Caco-2 (cell line): ENCODE measurements around the gene LPCAT4. TPM values are rescaled to one million over a fixed set of nuclear protein-coding genes. Genes with fewer than 3 reads are reported as not detected.
"Not testable (repeated sequence)": the region's sequence is repeated elsewhere in the genome, so short reads cannot be mapped to it uniquely, and the experiment has no call there.

Experiments used
- BruUV-seq: library from RNA; stranded (reverse); fragments of 400-500 nt; replicated peaks from 2 replicates; lab custom pipeline; 2021; lab: Mats Ljungman, UMichigan
- CTCF ChIA-PET: fragments of 300-600 bp; sonication (Branson Sonifier 250); formaldehyde crosslinking; loops from one replicate; lab custom pipeline; 2022; ENCODE audit warnings: antibody characterized with exemption; lab: Charles Lee
- POLR2A ChIA-PET: fragments of 300-600 bp; sonication (Branson Sonifier 250); formaldehyde crosslinking; loops from one replicate; lab custom pipeline; 2022; ENCODE audit warnings: antibody characterized with exemption; lab: Charles Lee
- DNase-seq, 2 experiments: peaks; one replicate each; pipeline versions ENCODE4 v3.0.0 to v3.0.0-alpha.2; 2020 to 2022
- H3K27me3 ChIP-seq: replicated peaks from 2 replicates; pipeline ENCODE4 v1.6.0; 2011; ENCODE audit warnings: low read length; ENCODE audit not compliant: control insufficient read depth, insufficient read depth
- H3K36me3 ChIP-seq: 2 replicates; pipeline ENCODE4 v1.5.1; 2011; ENCODE audit warnings: low read length; ENCODE audit not compliant: control insufficient read depth, insufficient read depth
- H3K4me1 ChIP-seq: fragments of 250-450 bp; sonication (Bioruptor Pico); 2 replicates; pipeline ENCODE4 v1.5.1; 2020; ENCODE audit warnings: mild to moderate bottlenecking
- H3K4me3 ChIP-seq: 2 replicates; pipeline ENCODE4 v1.5.1; 2011; ENCODE audit warnings: low read depth, mild to moderate bottlenecking, control low read depth, low read length
- H3K9me3 ChIP-seq: fragments of 250-450 bp; sonication (Bioruptor Pico); 2 replicates; pipeline ENCODE4 v1.5.1; 2020; ENCODE audit warnings: mild to moderate bottlenecking, moderate library complexity
- H3K27ac Mint-ChIP-seq: one replicate; pipeline ENCODE4 v1.8.0; 2022; ENCODE audit warnings: mixed read lengths; ENCODE audit not compliant: unreplicated experiment
- H3K27me3 Mint-ChIP-seq: one replicate; pipeline ENCODE4 v1.8.0; 2022; ENCODE audit warnings: mixed read lengths; ENCODE audit not compliant: insufficient read depth, unreplicated experiment
- H3K36me3 Mint-ChIP-seq: one replicate; pipeline ENCODE4 v1.8.0; 2022; ENCODE audit warnings: mild to moderate bottlenecking, mixed read lengths; ENCODE audit not compliant: insufficient read depth, unreplicated experiment
- H3K4me1 Mint-ChIP-seq: one replicate; pipeline ENCODE4 v1.8.0; 2022; ENCODE audit warnings: low read depth, mixed read lengths; ENCODE audit not compliant: unreplicated experiment
- H3K4me3 Mint-ChIP-seq: one replicate; pipeline ENCODE4 v1.8.0; 2022; ENCODE audit warnings: mild to moderate bottlenecking, moderate library complexity, mixed read lengths; ENCODE audit not compliant: unreplicated experiment
- H3K9me3 Mint-ChIP-seq: one replicate; pipeline ENCODE4 v1.8.0; 2022; ENCODE audit warnings: mixed read lengths; ENCODE audit not compliant: unreplicated experiment
- intact Hi-C: fragments of 100-400 bp; cut with micrococcal nuclease; formaldehyde crosslinking; loops from one replicate; pipeline ENCODE4 v1.10.0; 2022; ENCODE audit not compliant: unreplicated experiment
- total RNA-seq: library from RNA; stranded (reverse); gene quantifications from 2 replicates; pipeline ENCODE4 v1.2.3, GENCODE V29; 2022

LPCAT4 gene
- total RNA-seq, 1 experiment from 2014 or later = 37.9 TPM

GRCh38 chr15:34397637-34398259 is 30.8 kb upstream of the LPCAT4 start:
- CTCF ChIA-PET, H3K9me3 ChIP-seq, H3K9me3 Mint-ChIP-seq, BruUV-seq, H3K4me1 ChIP-seq, intact Hi-C loops, H3K4me3 Mint-ChIP-seq, H3K36me3 Mint-ChIP-seq, H3K4me1 Mint-ChIP-seq, H3K4me3 ChIP-seq, H3K27me3 Mint-ChIP-seq, H3K36me3 ChIP-seq, H3K27me3 ChIP-seq, H3K27ac Mint-ChIP-seq, POLR2A ChIA-PET, DNase-seq: not testable (repeated sequence)

- BruUV-seq, intact Hi-C loops, CTCF ChIA-PET, H3K4me1 ChIP-seq, H3K9me3 ChIP-seq, DNase-seq, H3K36me3 Mint-ChIP-seq, H3K27me3 ChIP-seq, H3K36me3 ChIP-seq, H3K9me3 Mint-ChIP-seq, H3K4me3 Mint-ChIP-seq, POLR2A ChIA-PET, H3K27ac Mint-ChIP-seq, H3K27me3 Mint-ChIP-seq, H3K4me1 Mint-ChIP-seq, H3K4me3 ChIP-seq: not testable (repeated sequence)
Measured at GRCh38 chr15:34392981-34393380, 26.0 kb upstream of the LPCAT4 start.

- H3K9me3 ChIP-seq, BruUV-seq, CTCF ChIA-PET: not testable (repeated sequence)
Measured at GRCh38 chr15:34389594-34390086, 22.6 kb upstream of the LPCAT4 start.

GRCh38 chr15:34381829-34382521 is 15.0 kb upstream of the LPCAT4 start:
- POLR2A ChIA-PET, BruUV-seq, CTCF ChIA-PET, H3K36me3 ChIP-seq, intact Hi-C loops, H3K4me1 ChIP-seq, H3K4me1 Mint-ChIP-seq, H3K9me3 ChIP-seq, H3K9me3 Mint-ChIP-seq, H3K4me3 ChIP-seq, H3K4me3 Mint-ChIP-seq, H3K36me3 Mint-ChIP-seq, DNase-seq, H3K27me3 Mint-ChIP-seq, H3K27me3 ChIP-seq, H3K27ac Mint-ChIP-seq: not testable (repeated sequence)

More at GRCh38 chr15:34389594-34390086, 22.6 kb upstream of the LPCAT4 start:
- H3K9me3 Mint-ChIP-seq, POLR2A ChIA-PET, H3K36me3 Mint-ChIP-seq, H3K4me1 ChIP-seq, H3K36me3 ChIP-seq, H3K27ac Mint-ChIP-seq, H3K27me3 Mint-ChIP-seq, H3K4me3 Mint-ChIP-seq, intact Hi-C loops, H3K4me3 ChIP-seq, H3K27me3 ChIP-seq, DNase-seq, H3K4me1 Mint-ChIP-seq: not testable (repeated sequence)

GRCh38 chr15:34380491-34380890 is 13.5 kb upstream of the LPCAT4 start:
- intact Hi-C loops, H3K4me1 ChIP-seq, H3K36me3 Mint-ChIP-seq, H3K4me3 ChIP-seq, DNase-seq, H3K27me3 ChIP-seq, H3K27me3 Mint-ChIP-seq, POLR2A ChIA-PET, H3K27ac Mint-ChIP-seq, BruUV-seq, H3K4me1 Mint-ChIP-seq, H3K4me3 Mint-ChIP-seq, H3K9me3 ChIP-seq, H3K9me3 Mint-ChIP-seq, H3K36me3 ChIP-seq, CTCF ChIA-PET: not testable (repeated sequence)
